CD4-positive, alpha-beta T cell treated with Interleukin-21 for 1 hour (primary cell): ENCODE measurements around the gene KCNK13.
"Not testable (repeated sequence)": the region's sequence is repeated elsewhere in the genome, so short reads cannot be mapped to it uniquely, and the experiment has no call there.

Experiments
- DNase-seq: peaks from one replicate; pipeline ENCODE4 v3.0.0-alpha.2; 2020

Gene KCNK13

DNA sequence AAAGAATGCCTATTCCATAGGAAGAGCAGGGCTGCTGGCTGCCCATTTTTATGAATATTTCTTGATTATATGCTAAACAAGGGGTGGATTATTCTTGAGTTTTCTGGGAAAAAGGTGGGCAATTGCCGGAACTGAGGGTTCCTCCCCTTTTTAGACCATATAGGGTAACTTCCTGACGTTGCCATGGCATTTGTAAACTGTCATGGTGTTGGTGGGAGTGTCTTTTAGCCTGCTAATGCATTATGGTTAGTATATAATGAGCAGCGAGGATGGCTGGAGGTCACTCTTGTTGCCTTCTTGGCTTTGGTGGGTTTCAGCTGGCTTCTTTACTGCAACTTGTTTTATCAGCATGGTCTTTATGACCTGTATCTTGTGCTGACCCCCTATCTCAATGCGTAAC, 138.8 kb downstream of the KCNK13 start:
- DNase-seq, result not testable (repeated sequence)

DNA sequence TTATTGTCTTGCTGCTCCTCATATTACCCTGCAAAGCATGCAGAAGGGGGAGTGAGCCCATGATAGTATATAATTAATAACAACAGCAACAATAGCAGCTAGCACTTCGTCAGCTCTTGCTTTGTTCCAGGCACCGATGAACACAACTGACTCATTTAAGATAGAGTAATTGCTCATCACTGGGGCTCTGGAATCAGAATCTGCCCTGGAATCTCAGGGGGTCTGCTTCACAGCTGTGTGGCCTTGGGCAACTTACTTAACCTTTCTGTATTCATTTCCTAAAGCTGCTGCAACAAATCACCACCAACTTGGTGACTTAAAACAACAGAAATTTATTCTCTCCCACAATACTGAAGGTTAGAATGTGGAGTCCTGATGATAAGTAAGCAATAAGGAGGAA, 139.6 kb downstream of the KCNK13 start:
- no peak for DNase-seq

DNA sequence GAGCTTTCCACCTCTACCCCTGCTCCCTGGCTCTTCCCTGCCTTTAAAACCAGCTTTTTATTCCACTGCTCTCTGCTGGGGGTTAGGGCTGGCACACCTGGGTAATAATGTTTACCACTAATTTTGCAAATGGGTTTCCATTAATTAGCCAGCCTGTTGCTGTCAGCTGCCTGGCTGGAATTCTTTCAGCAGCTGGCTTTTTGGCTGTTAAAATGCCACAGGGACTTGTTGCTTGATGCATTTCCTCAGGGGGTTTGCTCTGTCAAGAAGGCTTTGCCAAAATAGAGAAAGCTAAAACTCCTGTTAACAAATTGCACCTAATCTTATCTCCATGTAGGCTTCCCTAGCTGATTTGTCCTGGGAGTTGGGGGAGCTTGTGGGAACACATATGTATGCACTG, 142.7 kb downstream of the KCNK13 start:
- no peak for DNase-seq

DNA sequence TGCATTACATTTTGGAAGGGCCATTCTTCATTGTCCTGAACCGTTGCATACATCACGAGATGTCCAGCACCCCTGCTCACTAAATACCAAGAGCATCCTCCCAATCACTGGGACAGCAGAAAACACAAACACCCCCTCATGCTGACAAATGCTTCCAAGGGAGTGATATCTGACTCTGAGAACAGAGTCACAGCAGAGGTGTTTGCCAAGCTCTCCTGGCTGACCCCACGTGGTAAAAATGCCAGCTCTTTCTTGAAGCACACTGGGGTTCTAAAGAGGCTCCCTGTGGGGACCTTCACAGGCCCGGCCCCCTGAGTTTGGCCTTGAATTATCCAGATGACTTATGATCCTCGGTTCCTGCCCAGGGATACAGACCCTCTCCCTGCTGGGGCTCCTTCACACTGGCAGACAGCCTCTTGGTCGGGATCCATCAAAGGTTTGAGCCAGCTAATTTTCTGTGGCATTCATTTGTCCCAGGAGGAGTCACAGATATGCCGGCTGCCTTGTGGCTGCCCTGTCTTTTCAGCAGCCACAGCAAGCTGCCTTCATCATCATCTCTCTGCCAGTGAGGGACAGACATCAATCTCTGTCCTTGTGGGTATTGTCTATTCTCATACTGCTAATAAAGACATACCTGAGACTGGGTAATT, 151.4 kb downstream of the KCNK13 start:
- no peak for DNase-seq

DNA sequence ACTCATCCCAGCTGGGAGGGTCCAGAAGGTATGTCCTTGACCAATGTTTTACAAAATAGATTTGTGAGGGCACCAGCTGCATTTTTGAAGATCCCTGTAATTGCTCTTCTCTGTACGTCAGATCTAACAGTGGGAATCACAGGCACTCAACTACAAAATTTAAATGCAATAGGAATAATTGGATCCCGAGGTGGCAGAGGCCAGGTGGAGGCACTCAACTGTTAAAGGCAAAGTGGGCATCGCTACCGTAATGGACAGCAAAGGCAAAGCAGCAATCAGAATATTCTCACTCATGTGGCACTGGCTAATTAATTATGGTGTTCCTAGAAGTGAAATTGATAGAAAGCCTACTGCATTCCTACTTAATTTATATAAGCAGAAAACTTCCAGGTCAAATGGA, 166.7 kb downstream of the KCNK13 start:
- DNase-seq, result no peak

DNA sequence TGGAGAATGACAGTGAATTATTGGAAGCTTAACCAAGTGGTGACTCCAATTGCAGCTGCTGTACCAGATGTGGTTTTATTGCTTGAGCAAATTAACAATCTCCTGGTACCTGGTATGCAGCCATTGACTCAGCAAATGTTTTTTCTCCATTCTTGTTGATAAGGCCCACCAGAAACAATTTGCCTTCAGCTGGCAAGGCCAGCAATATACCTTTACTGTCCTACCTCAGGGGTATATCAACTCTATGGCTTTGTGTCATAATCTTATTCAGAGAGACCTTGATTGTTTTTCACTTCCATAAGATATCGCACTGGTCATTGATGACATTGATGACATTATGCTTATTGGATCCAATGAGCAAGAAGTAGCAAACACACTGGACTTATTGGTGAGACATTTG, 168.1 kb downstream of the KCNK13 start:
- DNase-seq, result not testable (repeated sequence)
